CD4-positive, alpha-beta T cell (primary cell): ENCODE results near the gene CFAP119. TPM values are rescaled to one million over a fixed set of nuclear protein-coding genes. Genes with fewer than 3 reads are reported as not detected.

Experiments used
- ATAC-seq: fragments of 200-7000 bp; cut with Tn5 transposase; one replicate; pipeline ENCODE4 v1.10.0; 2022; ENCODE audit warnings: mild to moderate bottlenecking; ENCODE audit not compliant: poor library complexity
- CTCF ChIA-PET: fragments of 350-600 bp; sonication (Branson Sonifier 250); formaldehyde crosslinking; loops from one replicate; lab custom pipeline; 2021; ENCODE audit warnings: antibody characterized with exemption, inconsistent platforms; lab: Charles Lee
- POLR2A ChIA-PET: fragments of 350-600 bp; sonication (Branson Sonifier 250); formaldehyde crosslinking; loops from one replicate; lab custom pipeline; 2021; ENCODE audit warnings: antibody characterized with exemption, inconsistent platforms; lab: Charles Lee
- DNase-seq, 14 experiments: peaks; one replicate each; pipeline ENCODE4 v3.0.0-alpha.2; 2013 to 2020; ENCODE audit warnings: mixed read lengths in 2 of 14
- H3K27ac ChIP-seq, 2 donors: one replicate each; pipeline versions ENCODE4 v1.5.1 to v1.7.0; 2013; ENCODE audit warnings: low read length in 2 of 2, low read depth in 1 of 2, mild to moderate bottlenecking in 1 of 2
- H3K27me3 ChIP-seq, 2 experiments: 1 replicate in 1 of 2; 2 replicates in 1 of 2; pipeline versions ENCODE4 v1.6.1 to v1.7.0; 2013; ENCODE audit warnings: low read length in 2 of 2, control low read depth in 1 of 2, mild to moderate bottlenecking in 1 of 2, moderate library complexity in 1 of 2; ENCODE audit not compliant: insufficient read depth in 2 of 2, control insufficient read depth in 1 of 2
- H3K36me3 ChIP-seq: one replicate; pipeline ENCODE4 v1.6.1; 2013; ENCODE audit warnings: low read length, control low read depth; ENCODE audit not compliant: insufficient read depth
- H3K4me1 ChIP-seq: one replicate; pipeline ENCODE4 v1.6.1; 2013; ENCODE audit warnings: low read length, control low read depth; ENCODE audit not compliant: insufficient read depth
- H3K4me3 ChIP-seq: one replicate; pipeline ENCODE4 v1.5.1; 2013; ENCODE audit warnings: mild to moderate bottlenecking, low read length, moderate library complexity
- H3K9me3 ChIP-seq, 2 experiments: 1 replicate in 1 of 2; 2 replicates in 1 of 2; pipeline versions ENCODE4 v1.6.1 to v1.7.0; 2013; ENCODE audit warnings: low read length in 2 of 2, mild to moderate bottlenecking in 2 of 2, control low read depth in 1 of 2, moderate library complexity in 1 of 2; ENCODE audit not compliant: control insufficient read depth in 1 of 2, insufficient read depth in 1 of 2
- H3K27ac Mint-ChIP-seq: one replicate; pipeline ENCODE4 v1.8.0; 2020; ENCODE audit warnings: mixed read lengths
- H3K27me3 Mint-ChIP-seq: one replicate; pipeline ENCODE4 v1.8.0; 2021; ENCODE audit warnings: mixed read lengths
- H3K36me3 Mint-ChIP-seq: one replicate; pipeline ENCODE4 v1.8.0; 2021; ENCODE audit warnings: low read depth, mixed read lengths
- H3K4me1 Mint-ChIP-seq: one replicate; pipeline ENCODE4 v1.8.0; 2021; ENCODE audit warnings: low read depth, mixed read lengths
- H3K4me3 Mint-ChIP-seq: one replicate; pipeline ENCODE4 v1.8.0; 2020; ENCODE audit warnings: mild to moderate bottlenecking, mixed read lengths
- H3K9me3 Mint-ChIP-seq: one replicate; pipeline ENCODE4 v1.8.0; 2020; ENCODE audit warnings: mixed read lengths
- CTCF ChIP-seq: fragments of 200-600 bp; IDR thresholded peaks from one replicate; pipeline ENCODE4 v1.8.0; 2022; ENCODE audit warnings: antibody characterized with exemption, mild to moderate bottlenecking
- intact Hi-C, 2 experiments: fragments of 100-400 bp; cut with DNase I in 1 of 2; cut with micrococcal nuclease in 1 of 2; formaldehyde crosslinking; loops; one replicate each; pipeline versions ENCODE4 v1.15.1 to v1.9.0; 2023 to 2025; cut with DNase I, micrococcal nuclease
- total RNA-seq, 174 experiments: library from RNA in 2 of 174; stranded (reverse) in 2 of 174; gene quantifications; one replicate each; pipeline ENCODE4 v1.2.3 and lab custom pipeline; 2021 to 2026

Gene CFAP119
- total RNA-seq, 2 experiments from 2014 or later, result 1.7 to 2.2 TPM

GRCh38 chr16:30748634-30749445 lies 13.0 kb downstream of the CFAP119 start:
- intact Hi-C loops, result loop anchor here (1.0 to 5.0 kb wide), 3 partner anchors 13 to 173 kb away; partner anchors contain the start of genes CFAP119 (in 2 of the 2), RNF40 (in 2 of the 2), FBXL19 (in 1 of the 2) and SRCAP (in 1 of the 2)
- Mint-ChIP-seq H3K4me3 (peak overlapping the region; percentile 87), H3K27ac (peak overlapping the region; percentile 68), H3K27me3 (no peaks in the 10 kb centered on the region), H3K36me3 (peaks cover 34% of the 10 kb centered on the region), H3K9me3 (no peaks in the 10 kb centered on the region), H3K4me1 (peaks cover 30% of the 10 kb centered on the region)
- ATAC-seq (peak; percentile 3), DNase-seq (peak in 2 of 14 experiments; percentile 38 to 41)
- ChIA-PET POLR2A (interaction anchor here (0.7 to 2.5 kb wide), 18 partner anchors 10 to 944 kb away, joined by 3 to 18 read pairs (median 4); partner anchors contain the start of genes ALDOA, CTF1 and FBRS), CTCF (interaction anchor here (0.6 to 2.0 kb wide), 4 partner anchors 21 to 153 kb away, joined by 3 to 6 read pairs (median 4); partner anchors contain the start of gene FBRS)
- no peak overlapping the region for H3K27ac ChIP-seq
- H3K27me3 ChIP-seq, result no peaks in the 10 kb centered on the region
- TF ChIP-seq CTCF, result no peak
- peaks cover 19% of the 10 kb centered on the region for H3K4me1 ChIP-seq
- H3K4me3 ChIP-seq, result peak overlapping the region; percentile 72
- H3K9me3 ChIP-seq, result no peaks in the 10 kb centered on the region
- peaks cover 33% of the 10 kb centered on the region for H3K36me3 ChIP-seq

GRCh38 chr16:30747799-30748633 lies 13.8 kb downstream of the CFAP119 start, which contains the start of gene PHKG2:
PHKG2 (plus strand) TSS chr16:30748425; CDS start chr16:30748821, 396 bp downstream.
- H3K4me1 Mint-ChIP-seq, result peaks cover 30% of the 10 kb centered on the region
- peak; percentile 88 to 99 (median 94) for DNase-seq
- peak within 1 kb of the TSS; percentile 8 to 68 for H3K27ac ChIP-seq
- peak; percentile 94 for ATAC-seq
- peak within 1 kb of the TSS; percentile 72 for H3K4me3 ChIP-seq
- no peaks in the 10 kb centered on the region for H3K9me3 ChIP-seq
- ChIA-PET POLR2A (interaction anchor here (0.7 to 2.5 kb wide), 23 partner anchors 11 to 944 kb away, joined by 3 to 18 read pairs (median 4); partner anchors contain the start of genes ALDOA, CTF1, FBRS and SEPTIN1), CTCF (interaction anchor here (0.6 to 2.0 kb wide), 5 partner anchors 22 to 589 kb away, joined by 3 to 6 read pairs (median 4); partner anchors contain the start of gene FBRS)
- peaks cover 41% of the 10 kb centered on the region for H3K36me3 Mint-ChIP-seq
- no peaks in the 10 kb centered on the region for H3K27me3 Mint-ChIP-seq
- H3K27ac Mint-ChIP-seq, result peak within 1 kb of the TSS; percentile 68
- H3K27me3 ChIP-seq, result no peaks in the 10 kb centered on the region
- H3K9me3 Mint-ChIP-seq, result no peaks in the 10 kb centered on the region
- H3K36me3 ChIP-seq, result peaks cover 32% of the 10 kb centered on the region
- intact Hi-C loops, result loop anchor here (1.0 to 5.0 kb wide), 3 partner anchors 14 to 174 kb away; partner anchors contain the start of genes CFAP119 (in 2 of the 2), RNF40 (in 2 of the 2), FBXL19 (in 1 of the 2) and SRCAP (in 1 of the 2)
- TF ChIP-seq CTCF, result no peak
- peak within 1 kb of the TSS; percentile 87 for H3K4me3 Mint-ChIP-seq
- H3K4me1 ChIP-seq, result peaks cover 19% of the 10 kb centered on the region
